ENCODE measurements around the gene MITF.

GRCh38 chr3:69831737-69832136 lies 92.5 kb downstream of the MITF start:
- no peak for TF ChIP-seq EZH2 (IDR thresholded peaks at IDR 0.05; ENCODE audit: insufficient read depth, low read length)
- no peak for TF ChIP-seq CTCF (IDR thresholded peaks at IDR 0.05; ENCODE audit: insufficient read depth, low read depth, low read length)
